Mesenchymal stem cell (in vitro differentiated cells and primary cell): ENCODE measurements around the gene LRRC45.

Experiments
- DNase-seq: peaks from one replicate; pipeline ENCODE4 v3.0.0-alpha.2; 2013
- H2AFZ ChIP-seq: one replicate; pipeline ENCODE4 v1.6.1; 2013; ENCODE audit warnings: low read depth, mild to moderate bottlenecking, control low read depth, inconsistent platforms, low read length, moderate library complexity
- H2AK5ac ChIP-seq: 2 replicates; pipeline ENCODE4 v1.6.1; 2013; ENCODE audit warnings: low read length, moderate library complexity, mild to moderate bottlenecking, inconsistent platforms; ENCODE audit not compliant: severe bottlenecking
- H2BK120ac ChIP-seq: one replicate; pipeline ENCODE4 v1.6.1; 2013; ENCODE audit warnings: low read depth, mild to moderate bottlenecking, inconsistent platforms, low read length, moderate library complexity
- H2BK12ac ChIP-seq, 2 experiments: one replicate each; pipeline ENCODE4 v1.6.1; 2013; ENCODE audit warnings: inconsistent platforms in 2 of 2, low read length in 2 of 2, mild to moderate bottlenecking in 2 of 2, moderate library complexity in 2 of 2, control low read depth in 1 of 2
- H2BK15ac ChIP-seq: one replicate; pipeline ENCODE4 v1.6.1; 2013; ENCODE audit warnings: mild to moderate bottlenecking, low read depth, inconsistent platforms; ENCODE audit not compliant: poor library complexity, severe bottlenecking
- H2BK5ac ChIP-seq: 2 replicates; pipeline ENCODE4 v1.6.1; 2013; ENCODE audit warnings: low read depth, mild to moderate bottlenecking, low read length, control low read depth, inconsistent platforms; ENCODE audit not compliant: poor library complexity, severe bottlenecking
- H3K14ac ChIP-seq, 2 experiments: one replicate each; pipeline ENCODE4 v1.6.1; 2013; ENCODE audit warnings: inconsistent platforms in 2 of 2, low read length in 2 of 2, control low read depth in 1 of 2, mild to moderate bottlenecking in 1 of 2, moderate library complexity in 1 of 2
- H3K18ac ChIP-seq, 2 experiments: one replicate each; pipeline ENCODE4 v1.6.1; 2013; ENCODE audit warnings: inconsistent platforms in 2 of 2, low read length in 2 of 2, control low read depth in 1 of 2, low read depth in 1 of 2, mild to moderate bottlenecking in 1 of 2
- H3K23ac ChIP-seq, 2 experiments: one replicate each; pipeline ENCODE4 v1.6.1; 2013; ENCODE audit warnings: inconsistent platforms in 2 of 2, low read length in 2 of 2, mild to moderate bottlenecking in 2 of 2, moderate library complexity in 2 of 2, control low read depth in 1 of 2
- H3K27ac ChIP-seq: 2 replicates; pipeline ENCODE4 v1.5.1; 2013; ENCODE audit warnings: mild to moderate bottlenecking, moderate library complexity, low read length, control low read depth, inconsistent platforms; ENCODE audit not compliant: poor library complexity, severe bottlenecking
- H3K27me3 ChIP-seq, 2 experiments: 2 replicates each; pipeline versions ENCODE4 v1.6.1 to v1.7.0; 2013; ENCODE audit warnings: low read length in 2 of 2, mild to moderate bottlenecking in 2 of 2, moderate library complexity in 2 of 2, control low read depth in 1 of 2, inconsistent platforms in 1 of 2; ENCODE audit not compliant: control insufficient read depth in 1 of 2, insufficient read depth in 1 of 2
- H3K36me3 ChIP-seq, 2 experiments: 2 replicates each; pipeline versions ENCODE4 v1.6.1 to v1.7.0; 2013; ENCODE audit warnings: low read length in 2 of 2, control low read depth in 1 of 2, inconsistent platforms in 1 of 2, low read depth in 1 of 2, mild to moderate bottlenecking in 1 of 2; ENCODE audit not compliant: insufficient read depth in 2 of 2, control insufficient read depth in 1 of 2
- H3K4ac ChIP-seq, 2 experiments: one replicate each; pipeline ENCODE4 v1.6.1; 2013; ENCODE audit warnings: inconsistent platforms in 2 of 2, low read length in 2 of 2, mild to moderate bottlenecking in 2 of 2, moderate library complexity in 2 of 2, control low read depth in 1 of 2, low read depth in 1 of 2
- H3K4me1 ChIP-seq: 2 replicates; pipeline ENCODE4 v1.6.1; 2013; ENCODE audit warnings: low read depth, low read length, control low read depth; ENCODE audit not compliant: control insufficient read depth, insufficient read depth
- H3K4me2 ChIP-seq: 2 replicates; pipeline ENCODE4 v1.6.1; 2013; ENCODE audit warnings: low read length, mild to moderate bottlenecking, inconsistent platforms; ENCODE audit not compliant: poor library complexity, severe bottlenecking
- H3K4me3 ChIP-seq, 2 experiments: 2 replicates each; pipeline versions ENCODE4 v1.5.1 to v1.7.0; 2013; ENCODE audit warnings: low read length in 2 of 2, mild to moderate bottlenecking in 2 of 2, control low read depth in 1 of 2, low read depth in 1 of 2; ENCODE audit not compliant: insufficient read depth in 1 of 2
- H3K79me1 ChIP-seq: replicated peaks from 2 replicates; pipeline ENCODE4 v1.6.1; 2013; ENCODE audit warnings: mild to moderate bottlenecking, control low read depth, low read length, inconsistent platforms; ENCODE audit not compliant: poor library complexity, severe bottlenecking
- H3K9ac ChIP-seq: 2 replicates; pipeline ENCODE4 v1.7.0; 2013; ENCODE audit warnings: mild to moderate bottlenecking, low read length, moderate library complexity
- H3K9me3 ChIP-seq: 2 replicates; pipeline ENCODE4 v1.7.0; 2013; ENCODE audit warnings: mild to moderate bottlenecking, low read length; ENCODE audit not compliant: control insufficient read depth
- H4K8ac ChIP-seq: one replicate; pipeline ENCODE4 v1.6.1; 2013; ENCODE audit warnings: inconsistent platforms, mild to moderate bottlenecking, low read length, moderate library complexity
- H4K91ac ChIP-seq: one replicate; pipeline ENCODE4 v1.6.1; 2013; ENCODE audit warnings: mild to moderate bottlenecking, low read length, inconsistent platforms
- WGBS: methylation state at CpG from one replicate; pipeline ENCODE4 v1.1.7; 2013; ENCODE audit warnings: mixed read lengths; 5-methylcytosine and 5-hydroxymethylcytosine counted together

Gene LRRC45

DNA sequence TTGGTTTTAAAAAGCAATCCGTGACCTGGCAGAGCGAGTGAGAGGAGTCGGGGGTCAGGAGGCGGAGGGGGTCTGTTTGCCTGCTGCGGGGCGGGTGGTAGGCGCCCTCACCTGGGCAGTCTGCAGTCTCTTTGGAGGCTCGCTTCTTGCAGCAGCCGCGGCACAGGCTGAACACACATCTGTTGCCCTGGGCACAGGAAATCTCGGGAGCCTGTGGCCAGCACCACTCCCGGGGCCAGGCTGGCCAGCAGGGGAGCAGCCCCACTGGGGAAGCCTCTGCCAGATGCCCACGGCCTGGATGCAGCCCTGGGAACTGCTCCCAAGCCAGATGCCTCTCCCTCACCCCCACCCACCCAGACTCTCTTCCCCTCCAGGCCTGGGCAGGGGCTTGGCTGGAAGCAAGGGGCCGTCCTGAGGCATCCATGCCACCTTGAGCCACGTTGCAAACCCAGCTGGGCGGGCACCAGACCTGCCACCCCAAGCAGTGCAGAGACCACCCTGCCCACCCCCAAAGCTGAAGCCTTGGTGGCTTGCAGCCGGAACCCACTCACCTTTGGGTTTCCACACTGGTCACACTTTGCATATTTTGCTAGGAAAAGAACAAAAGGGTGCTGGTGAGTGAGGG is 35.2 kb downstream of the LRRC45 start:
- Histone ChIP-seq H3K27ac (no peak overlapping the region), H3K9ac (no peak overlapping the region), H2BK5ac (no peak overlapping the region), H3K4me2 (no peak overlapping the region), H3K36me3 (peaks cover 89 to 100% of the 10 kb centered on the region in 2 experiments), H3K9me3 (no peaks in the 10 kb centered on the region), H2BK12ac (no peak overlapping the region), H4K8ac (no peak overlapping the region), H3K4me3 (no peak overlapping the region), H3K27me3 (no peaks in the 10 kb centered on the region), H3K4me1 (peaks cover 15% of the 10 kb centered on the region), H2BK120ac (no peak overlapping the region), H3K14ac (no peak overlapping the region), H3K79me1 (peaks cover 35% of the 10 kb centered on the region), H3K18ac (no peak overlapping the region), H2BK15ac (no peak overlapping the region), H3K4ac (no peak overlapping the region), H3K23ac (no peak overlapping the region), H4K91ac (no peak overlapping the region), H2AFZ (no peak overlapping the region), H2AK5ac (no peak overlapping the region)
- DNase-seq: no peak
- WGBS: 95% methylated on average over 17 of the region's 17 CpGs

GRCh38 chr17:82058855-82059249 is 35.7 kb downstream of the LRRC45 start:
- Histone ChIP-seq H3K4me3 (no peak overlapping the region), H3K27me3 (no peaks in the 10 kb centered on the region)
- WGBS: 95% methylated on average over 10 of the region's 10 CpGs

GRCh38 chr17:82059272-82060000 is 36.3 kb downstream of the LRRC45 start:
- Histone ChIP-seq H3K4me1 (peaks cover 17% of the 10 kb centered on the region), H3K4ac (no peak overlapping the region), H2AK5ac (no peak overlapping the region), H2BK15ac (no peak overlapping the region), H3K18ac (no peak overlapping the region), H3K27ac (no peak overlapping the region), H3K79me1 (peaks cover 27% of the 10 kb centered on the region), H3K27me3 (no peaks in the 10 kb centered on the region), H2BK5ac (no peak overlapping the region), H2AFZ (no peak overlapping the region), H3K23ac (no peak overlapping the region), H3K9me3 (no peaks in the 10 kb centered on the region), H3K4me2 (no peak overlapping the region), H3K36me3 (peaks cover 84 to 98% of the 10 kb centered on the region in 2 experiments), H2BK12ac (no peak overlapping the region), H4K91ac (no peak overlapping the region), H3K9ac (no peak overlapping the region), H2BK120ac (no peak overlapping the region), H4K8ac (no peak overlapping the region), H3K14ac (no peak overlapping the region), H3K4me3 (no peak overlapping the region)
- no peak for DNase-seq
- 91% methylated on average over 19 of the region's 19 CpGs for WGBS

More at GRCh38 chr17:82058855-82059249, 35.7 kb downstream of the LRRC45 start:
- no peak overlapping the region for H2BK120ac ChIP-seq
- no peak overlapping the region for H3K23ac ChIP-seq
- H3K9me3 ChIP-seq: no peaks in the 10 kb centered on the region
- H3K36me3 ChIP-seq: peaks cover 90 to 100% of the 10 kb centered on the region in 2 experiments
- H3K18ac ChIP-seq: no peak overlapping the region
- no peak overlapping the region for H3K4ac ChIP-seq
- H2AFZ ChIP-seq: no peak overlapping the region
- no peak overlapping the region for H4K91ac ChIP-seq
- DNase-seq: no peak
- no peak overlapping the region for H3K14ac ChIP-seq
- no peak overlapping the region for H2BK15ac ChIP-seq
- H3K9ac ChIP-seq: no peak overlapping the region
- no peak overlapping the region for H3K27ac ChIP-seq
- H3K4me2 ChIP-seq: no peak overlapping the region
- peaks cover 30% of the 10 kb centered on the region for H3K79me1 ChIP-seq
- no peak overlapping the region for H2AK5ac ChIP-seq
- H2BK12ac ChIP-seq: no peak overlapping the region
- H2BK5ac ChIP-seq: no peak overlapping the region
- peaks cover 13% of the 10 kb centered on the region for H3K4me1 ChIP-seq
- H4K8ac ChIP-seq: peak overlapping the region; percentile 12

DNA sequence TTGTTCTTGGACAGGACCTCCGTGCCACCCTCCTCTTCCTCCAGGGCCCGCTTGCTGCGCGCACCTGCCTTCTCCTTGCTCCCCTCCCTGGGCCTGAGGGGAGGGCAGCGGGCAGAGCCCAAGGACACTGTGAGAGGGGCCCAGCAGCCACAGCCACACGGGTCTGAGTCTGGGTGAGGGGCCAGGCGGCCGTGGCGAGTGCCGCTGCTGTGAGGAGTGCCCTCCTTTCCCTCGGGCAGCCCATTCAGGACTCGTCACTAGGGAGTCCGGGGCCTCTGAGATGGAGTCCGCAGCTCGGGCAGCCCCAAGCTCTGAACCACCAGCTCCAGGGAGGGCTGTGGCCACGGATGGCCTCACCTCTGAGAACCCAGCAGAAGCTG is 36.9 kb downstream of the LRRC45 start:
- Histone ChIP-seq H4K8ac (no peak overlapping the region), H2BK120ac (no peak overlapping the region), H4K91ac (no peak overlapping the region), H3K4me2 (no peak overlapping the region), H3K18ac (no peak overlapping the region), H3K27me3 (no peaks in the 10 kb centered on the region), H3K36me3 (peaks cover 78 to 94% of the 10 kb centered on the region in 2 experiments), H2AFZ (no peak overlapping the region), H3K4ac (no peak overlapping the region), H2BK5ac (no peak overlapping the region), H3K4me3 (no peak overlapping the region), H3K9me3 (no peaks in the 10 kb centered on the region), H3K4me1 (peaks cover 23% of the 10 kb centered on the region), H3K79me1 (peaks cover 21% of the 10 kb centered on the region), H3K9ac (no peak overlapping the region), H2BK15ac (no peak overlapping the region), H2AK5ac (no peak overlapping the region), H3K27ac (no peak overlapping the region), H2BK12ac (no peak overlapping the region), H3K23ac (no peak overlapping the region), H3K14ac (no peak overlapping the region)
- no peak for DNase-seq
- 94% methylated on average over 16 of the region's 16 CpGs for WGBS
